ENCODE results near the gene RBMS3.

RBMS3 gene

GRCh38 chr3:29611252-29611651, 330.4 kb downstream of the RBMS3 start:
- no peak for TF ChIP-seq CTCF (IDR thresholded peaks at IDR 0.05)

GRCh38 chr3:29612536-29612935, 331.7 kb downstream of the RBMS3 start:
- no peak for TF ChIP-seq CTCF (IDR thresholded peaks at IDR 0.05)

- TF ChIP-seq CTCF (IDR thresholded peaks at IDR 0.05), result no peak
These were observed 334.1 kb downstream of the RBMS3 start for GRCh38 chr3:29614954-29615353.

DNA sequence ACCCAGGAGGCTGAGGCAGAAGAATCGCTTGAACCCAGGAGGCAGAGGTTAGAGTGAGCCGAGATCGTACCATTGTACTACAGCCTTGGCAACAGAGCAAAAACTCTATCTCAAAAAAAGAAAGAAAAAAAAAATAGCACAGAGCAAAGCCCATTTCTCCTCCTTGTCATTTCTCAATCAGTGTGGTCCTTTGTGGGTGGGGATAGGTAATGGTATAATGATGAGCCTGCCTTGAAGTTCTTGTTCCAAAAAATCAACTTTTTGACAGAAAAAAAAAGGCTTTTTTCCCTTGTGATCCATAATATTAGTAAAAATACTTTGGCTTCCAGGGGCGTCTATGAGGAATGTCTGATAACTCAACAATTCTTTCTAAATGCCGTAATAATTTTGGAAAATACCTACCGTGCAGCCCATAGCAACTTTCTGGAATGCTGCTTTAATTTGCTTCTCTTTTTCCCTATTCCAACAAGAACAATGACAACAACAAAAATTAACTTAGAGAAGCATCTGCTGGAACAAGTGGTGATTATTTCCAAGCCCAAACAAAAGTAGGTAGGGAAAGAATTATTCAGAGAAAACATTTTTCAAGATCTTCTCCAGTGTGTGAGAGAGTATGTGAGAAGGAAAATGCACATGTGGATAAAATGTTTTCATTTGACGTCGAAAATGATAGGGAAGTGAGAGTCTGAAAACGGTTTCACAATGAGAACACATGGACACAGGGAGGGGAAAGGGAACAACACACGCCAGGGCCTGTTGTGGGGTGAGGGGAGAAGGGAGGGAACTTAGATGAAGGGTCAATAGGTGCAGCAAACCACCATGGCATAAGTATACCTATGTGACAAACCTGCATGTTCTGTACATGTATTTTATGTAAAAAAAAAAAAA, 337.8 kb downstream of the RBMS3 start:
- TF ChIP-seq CTCF (IDR thresholded peaks at IDR 0.05), result no peak

DNA sequence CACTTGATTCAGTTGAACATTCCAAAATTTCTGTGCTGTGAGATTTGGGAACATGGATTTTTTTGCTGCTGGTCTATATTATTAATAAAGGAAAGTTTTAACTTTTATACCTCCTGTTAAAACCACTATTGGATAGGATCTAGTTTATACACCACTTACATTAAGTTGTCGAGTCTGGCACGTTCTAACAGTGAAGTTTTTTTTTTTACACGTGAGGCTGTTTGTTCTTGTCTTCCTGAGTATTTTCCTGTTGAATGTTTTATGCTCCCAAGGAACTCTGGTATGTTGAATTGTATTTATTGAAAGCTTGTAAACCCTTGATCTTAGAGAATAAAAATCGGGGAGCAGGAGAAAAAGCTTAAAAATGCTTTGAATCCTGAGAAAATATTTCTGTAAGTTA, 338.8 kb downstream of the RBMS3 start:
- TF ChIP-seq CTCF (IDR thresholded peaks at IDR 0.05), result no peak

GRCh38 chr3:29627136-29628117, 346.6 kb downstream of the RBMS3 start:
- TF ChIP-seq CTCF (IDR thresholded peaks at IDR 0.05), result no peak

DNA sequence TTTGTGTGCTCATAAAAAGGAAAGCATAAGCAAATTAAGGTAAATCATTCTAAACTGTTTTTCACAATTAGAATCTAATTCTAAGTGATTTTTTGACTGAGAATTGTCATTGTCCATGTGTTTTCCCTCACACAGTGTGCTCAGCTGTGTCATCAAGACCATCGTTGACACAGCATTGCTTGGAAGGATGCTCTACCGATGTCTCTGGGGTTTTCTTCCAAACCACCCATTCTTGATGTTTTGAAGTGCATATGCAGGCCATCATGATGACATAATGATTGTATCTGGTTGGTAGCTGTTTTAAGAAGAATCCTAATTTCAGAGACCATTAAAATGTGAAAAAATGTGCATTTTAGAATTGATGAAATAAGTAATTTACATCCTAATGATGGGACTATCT, 347.9 kb downstream of the RBMS3 start:
- TF ChIP-seq CTCF (IDR thresholded peaks at IDR 0.05), result no peak

Measured in LNCAP (cell line).